IMR-90 (cell line): ENCODE measurements around the gene PGLYRP2. TPM values are rescaled to one million over a fixed set of nuclear protein-coding genes. Genes with fewer than 3 reads are reported as not detected.
A peak's percentile ranks its signal among the peaks of the same experiment; 100 is the strongest.

Experiments used
- ATAC-seq: fragments of 200-7000 bp; cut with Tn5 transposase; 2 replicates; pipeline ENCODE4 v1.9.1; 2020; ENCODE audit warnings: low read depth, mild to moderate bottlenecking, moderate library complexity
- BruUV-seq: library from RNA; stranded (reverse); fragments of 400-500 nt; replicated peaks from 2 replicates; lab custom pipeline; 2021; lab: Mats Ljungman, UMichigan
- CTCF ChIA-PET: fragments of 300-600 bp; formaldehyde crosslinking; extraction: SDS; loops from one replicate; lab custom pipeline; 2021; ENCODE audit warnings: antibody characterized with exemption; lab: Yijun Ruan, JAX
- POLR2A ChIA-PET: fragments of 300-600 bp; sonication (Branson Sonifier 250); formaldehyde crosslinking; loops from one replicate; lab custom pipeline; 2022; ENCODE audit warnings: antibody characterized with exemption; ENCODE audit not compliant: unreplicated experiment; lab: Charles Lee
- DNase-seq: peaks from one replicate; pipeline ENCODE4 v3.0.0; 2013
- H2AFZ ChIP-seq: replicated peaks from 2 replicates; pipeline ENCODE3; 2013; ENCODE audit warnings: low read length, mild to moderate bottlenecking; ENCODE audit not compliant: poor library complexity
- H2AK5ac ChIP-seq: 2 replicates; pipeline ENCODE4 v1.6.1; 2013; ENCODE audit warnings: low read depth, low read length, inconsistent platforms
- H2AK9ac ChIP-seq: replicated peaks from 2 replicates; pipeline ENCODE3; 2013; ENCODE audit warnings: mild to moderate bottlenecking, low read depth, low read length, moderate library complexity; ENCODE audit not compliant: poor library complexity
- H2BK120ac ChIP-seq: 2 replicates; pipeline ENCODE4 v1.6.1; 2013; ENCODE audit warnings: low read depth, low read length, inconsistent platforms
- H2BK15ac ChIP-seq: 3 replicates; pipeline ENCODE4 v1.6.1; 2013; ENCODE audit warnings: low read depth, low read length, inconsistent platforms
- H2BK20ac ChIP-seq: 2 replicates; pipeline ENCODE4 v1.6.1; 2013; ENCODE audit warnings: low read depth, mild to moderate bottlenecking, inconsistent platforms, low read length, moderate library complexity
- H2BK5ac ChIP-seq: 2 replicates; pipeline ENCODE4 v1.6.1; 2013; ENCODE audit warnings: mild to moderate bottlenecking, low read depth, low read length, inconsistent platforms; ENCODE audit not compliant: poor library complexity, severe bottlenecking
- H3K14ac ChIP-seq: replicated peaks from 2 replicates; pipeline ENCODE4 v1.6.1; 2013; ENCODE audit warnings: low read depth, low read length, inconsistent platforms
- H3K18ac ChIP-seq: 2 replicates; pipeline ENCODE4 v1.6.1; 2013; ENCODE audit warnings: low read depth, low read length, control low read depth
- H3K23ac ChIP-seq: 2 replicates; pipeline ENCODE4 v1.6.1; 2013; ENCODE audit warnings: low read depth, low read length, inconsistent platforms
- H3K27ac ChIP-seq: 2 replicates; pipeline ENCODE4 v1.5.1; 2013; ENCODE audit warnings: mild to moderate bottlenecking, control low read depth, low read length; ENCODE audit not compliant: insufficient read depth
- H3K27me3 ChIP-seq: 2 replicates; pipeline ENCODE4 v1.6.1; 2013; ENCODE audit warnings: low read length; ENCODE audit not compliant: control insufficient read depth, insufficient read depth
- H3K36me3 ChIP-seq: 2 replicates; pipeline ENCODE4 v1.6.1; 2013; ENCODE audit warnings: low read length, mixed read lengths; ENCODE audit not compliant: control insufficient read depth, insufficient read depth
- H3K4ac ChIP-seq: 2 replicates; pipeline ENCODE4 v1.6.1; 2013; ENCODE audit warnings: low read depth, low read length, inconsistent platforms
- H3K4me1 ChIP-seq: 2 replicates; pipeline ENCODE4 v1.6.1; 2013; ENCODE audit warnings: low read length, mixed read lengths; ENCODE audit not compliant: control insufficient read depth, insufficient read depth
- H3K4me2 ChIP-seq: 2 replicates; pipeline ENCODE4 v1.6.1; 2013; ENCODE audit warnings: low read depth, mild to moderate bottlenecking, control low read depth, low read length, moderate library complexity
- H3K4me3 ChIP-seq: 2 replicates; pipeline ENCODE4 v1.5.1; 2013; ENCODE audit warnings: low read depth, mild to moderate bottlenecking, control low read depth, low read length, moderate library complexity; ENCODE audit not compliant: insufficient read depth
- H3K56ac ChIP-seq: 2 replicates; pipeline ENCODE4 v1.6.1; 2013; ENCODE audit warnings: low read length, inconsistent platforms; ENCODE audit not compliant: insufficient read depth; ENCODE audit errors: extremely low read depth
- H3K79me1 ChIP-seq, 2 experiments: 2 replicates each; pipeline ENCODE4 v1.6.1; 2013; ENCODE audit warnings: low read length in 2 of 2, inconsistent platforms in 1 of 2, low read depth in 1 of 2
- H3K9ac ChIP-seq: 2 replicates; pipeline ENCODE4 v1.6.1; 2013; ENCODE audit warnings: low read depth, low read length, control low read depth
- H3K9me1 ChIP-seq: 2 replicates; pipeline ENCODE4 v1.6.1; 2013; ENCODE audit warnings: low read length, inconsistent platforms; ENCODE audit not compliant: insufficient read depth
- H3K9me3 ChIP-seq: 2 replicates; pipeline ENCODE4 v1.6.1; 2013; ENCODE audit warnings: low read length; ENCODE audit not compliant: control insufficient read depth, insufficient read depth
- H4K20me1 ChIP-seq: 2 replicates; pipeline ENCODE4 v1.6.1; 2013; ENCODE audit warnings: low read length, inconsistent platforms; ENCODE audit not compliant: insufficient read depth
- H4K5ac ChIP-seq: 2 replicates; pipeline ENCODE4 v1.6.1; 2013; ENCODE audit warnings: mild to moderate bottlenecking, low read depth, low read length, control low read depth
- H4K8ac ChIP-seq, 2 experiments: 2 replicates each; pipeline ENCODE4 v1.6.1; 2013; ENCODE audit warnings: low read depth in 2 of 2, low read length in 2 of 2, control low read depth in 1 of 2, inconsistent platforms in 1 of 2
- H4K91ac ChIP-seq: 2 replicates; pipeline ENCODE4 v1.6.1; 2013; ENCODE audit warnings: low read depth, low read length, inconsistent platforms; ENCODE audit not compliant: insufficient read depth
- CEBPB ChIP-seq: IDR thresholded peaks from 2 replicates; pipeline ENCODE4 v1.6.1; 2012; ENCODE audit warnings: low read depth, low read length, improper control_type of control experiment
- RAD21 ChIP-seq: IDR thresholded peaks from 2 replicates; pipeline ENCODE4 v1.6.1; 2012; ENCODE audit warnings: low read length, improper control_type of control experiment
- WGBS, 2 experiments: methylation state at CpG; one replicate each; pipeline versions ENCODE4 v1.1.5 to v1.1.7; 2013; ENCODE audit warnings: missing lambda C conversion rate in 2 of 2; ENCODE audit not compliant: insufficient read length in 1 of 2; ENCODE audit errors: extremely low coverage in 2 of 2; 5-methylcytosine and 5-hydroxymethylcytosine counted together
- dilution Hi-C: fragments of 300-500 bp; cut with HindIII; formaldehyde crosslinking; loops from one replicate; pipeline ENCODE4 v1.14.3; 2018; ENCODE audit warnings: low sequenced_read_pairs; ENCODE audit not compliant: unreplicated experiment
- in situ Hi-C: fragments of 300-500 bp; cut with MboI; formaldehyde crosslinking; loops from 3 replicates; pipeline ENCODE4 v1.14.3; 2019; ENCODE audit warnings: low sequenced_read_pairs, inconsistent platforms, mixed read lengths
- intact Hi-C: fragments of 100-400 bp; cut with micrococcal nuclease; formaldehyde crosslinking; loops from 2 replicates; pipeline ENCODE4 v1.10.0; 2022
- polyA plus RNA-seq, 3 experiments: library from polyadenylated mRNA; depleted of rRNA; stranded (reverse); fragments of >200 nt; gene quantifications; 2 replicates each; pipeline ENCODE4 v1.2.3, GENCODE V29; 2012; ENCODE audit warnings: low replicate concordance in 1 of 3
- total RNA-seq: library from RNA; depleted of rRNA; stranded (reverse); fragments of >200 nt; gene quantifications from 2 replicates; pipeline ENCODE4 v1.2.3, GENCODE V29; 2012

The PGLYRP2 gene
- total and polyA plus RNA-seq, 2 of the 4 experiments (the other 2 are of a cell fraction) = not detected

DNA sequence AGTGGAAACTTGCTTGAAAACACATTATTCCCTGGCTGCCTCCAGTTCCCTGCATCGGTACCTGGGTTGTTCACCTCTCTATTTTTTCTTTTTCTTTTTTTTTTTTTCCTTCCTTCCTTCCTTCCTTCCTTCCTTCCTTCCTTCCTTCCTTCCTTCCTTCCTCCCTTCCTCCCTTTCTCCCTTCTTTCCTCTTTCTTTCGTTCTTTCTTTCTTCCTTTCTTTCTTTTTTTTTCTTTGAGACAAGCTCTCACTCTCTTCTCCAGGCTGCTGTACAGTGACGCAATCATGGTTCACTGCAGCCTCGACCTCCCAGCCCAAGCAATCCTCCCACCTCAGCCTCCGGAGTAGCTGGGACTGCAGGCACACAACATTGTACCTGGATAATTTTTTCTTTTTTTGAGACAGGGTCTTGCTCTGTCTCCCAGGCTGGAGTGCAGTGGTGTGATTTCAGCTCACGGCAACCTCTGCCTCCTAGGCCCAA lies 11.5 kb downstream of the PGLYRP2 start:
- no peak overlapping the region for H2BK120ac ChIP-seq
- no peaks in the 10 kb centered on the region for H3K36me3 ChIP-seq
- 71% methylated on average over 1 of the region's 6 CpGs; no CpG with 5 or more reads in 1 of the 2 experiments for WGBS, 2 experiments
- intact Hi-C loops (no loop called here), in situ Hi-C loops (loop anchor here (5.0 kb wide), 1 partner anchor 85 kb away; no protein-coding TSS in a partner anchor), dilution Hi-C loops (no loop called here)
- H3K4me2 ChIP-seq = no peak overlapping the region
- ChIA-PET CTCF (no interaction called here), POLR2A (no interaction called here)
- no peak overlapping the region for H2AK5ac ChIP-seq
- no TSS peak for BruUV-seq
- H4K20me1 ChIP-seq = no peaks in the 10 kb centered on the region
- H3K27ac ChIP-seq = no peak overlapping the region
- H2BK20ac ChIP-seq = no peak overlapping the region
- no peak overlapping the region for H2BK5ac ChIP-seq
- H4K5ac ChIP-seq = no peak overlapping the region
- no peak overlapping the region for H4K8ac ChIP-seq
- H3K4me3 ChIP-seq = no peak overlapping the region
- no peak overlapping the region for H4K91ac ChIP-seq
- no peaks in the 10 kb centered on the region; the same call in 1 of the 2 replicates for H3K4me1 ChIP-seq
- H3K9me3 ChIP-seq = no peaks in the 10 kb centered on the region
- no peaks in the 10 kb centered on the region for H3K9me1 ChIP-seq
- no peak for TF ChIP-seq RAD21
- peak; percentile 36; the same call in 1 of the 2 replicates for TF ChIP-seq CEBPB
- no peak overlapping the region for H3K23ac ChIP-seq
- no peak overlapping the region for H3K56ac ChIP-seq
- H2AFZ ChIP-seq = no peak overlapping the region
- H3K9ac ChIP-seq = no peak overlapping the region
- no peak overlapping the region for H2BK15ac ChIP-seq
- H3K14ac ChIP-seq = no peak overlapping the region
- H3K18ac ChIP-seq = no peak overlapping the region
- H3K4ac ChIP-seq = no peak overlapping the region
- H3K79me1 ChIP-seq = no peaks in the 10 kb centered on the region
- DNase-seq (no peak), ATAC-seq (no peak)
- peaks cover 26% of the 10 kb centered on the region for H3K27me3 ChIP-seq
- no peak overlapping the region for H2AK9ac ChIP-seq
